ENCODE data around the gene AOC1. TPM values are rescaled to one million over a fixed set of nuclear protein-coding genes. Genes with fewer than 3 reads are reported as not detected.
"Not testable (repeated sequence)": the region's sequence is repeated elsewhere in the genome, so short reads cannot be mapped to it uniquely, and the experiment has no call there.

AOC1 gene
- polyA plus RNA-seq, 2 of the 4 experiments (the other 2 are of a cell fraction): not detected

DNA sequence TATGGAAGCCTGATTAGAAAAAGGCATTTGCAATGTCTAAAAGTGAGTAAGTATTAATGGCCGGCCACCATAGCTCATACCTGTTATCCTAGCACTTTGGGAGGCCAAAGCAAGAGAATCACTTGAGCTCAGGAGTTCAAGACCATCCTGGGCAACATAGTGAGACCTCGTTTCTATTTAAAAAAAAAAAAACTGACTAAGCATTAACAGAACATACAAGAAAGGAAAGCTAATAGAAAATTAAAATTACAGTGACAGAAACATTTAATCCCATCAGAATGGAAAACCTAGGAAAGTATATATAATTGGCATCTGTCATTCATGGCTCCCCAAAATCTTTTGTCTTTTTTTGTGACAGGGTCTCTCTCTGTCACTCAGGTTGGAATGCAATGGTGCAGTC lies 55.9 kb downstream of the AOC1 start:
- FAIRE-seq: no peak
- no peak overlapping the region for H3K4me2 ChIP-seq
- no peak for DNase-seq (ENCODE audit: low read depth in 1 of 2, low spot score in 1 of 2)
- H3K9me3 ChIP-seq: no peaks in the 10 kb centered on the region
- POLR2A ChIA-PET: no interaction called here
- H3K27ac ChIP-seq: no peak overlapping the region
- CTCF ChIA-PET: interaction anchor here (0.8 to 2.1 kb wide), 3 partner anchors 10 to 143 kb away, joined by 3 to 16 read pairs (median 3); no protein-coding TSS in a partner anchor
- no peaks in the 10 kb centered on the region for H3K4me1 ChIP-seq
- ATAC-seq: no peak
- 5% methylated on average over 2 of the region's 2 CpGs for WGBS (ENCODE audit: missing lambda C conversion rate)
- H3K4me3 ChIP-seq: no peak overlapping the region
- no peak for TF ChIP-seq RAD21 (conservative IDR thresholded peaks at IDR 0.05 in 1 of 2, IDR thresholded peaks at IDR 0.05 in 1 of 2)
- no peak for TF ChIP-seq FOSL2 (IDR thresholded peaks at IDR 0.05)
- TF ChIP-seq FOSL2 (CRISPR knock-in tag; IDR thresholded peaks at IDR 0.05): no peak
- TF ChIP-seq CHD2 (IDR thresholded peaks at IDR 0.05; ENCODE audit: low read length, partially characterized antibody): no peak
- TF ChIP-seq, protein P1, sequence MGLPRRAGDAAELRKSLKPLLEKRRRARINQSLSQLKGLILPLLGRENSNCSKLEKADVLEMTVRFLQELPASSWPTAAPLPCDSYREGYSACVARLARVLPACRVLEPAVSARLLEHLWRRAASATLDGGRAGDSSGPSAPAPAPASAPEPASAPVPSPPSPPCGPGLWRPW (IDR thresholded peaks at IDR 0.05): no peak
- no peak for TF ChIP-seq KDM1A (IDR thresholded peaks at IDR 0.05; ENCODE audit: low read depth)

DNA sequence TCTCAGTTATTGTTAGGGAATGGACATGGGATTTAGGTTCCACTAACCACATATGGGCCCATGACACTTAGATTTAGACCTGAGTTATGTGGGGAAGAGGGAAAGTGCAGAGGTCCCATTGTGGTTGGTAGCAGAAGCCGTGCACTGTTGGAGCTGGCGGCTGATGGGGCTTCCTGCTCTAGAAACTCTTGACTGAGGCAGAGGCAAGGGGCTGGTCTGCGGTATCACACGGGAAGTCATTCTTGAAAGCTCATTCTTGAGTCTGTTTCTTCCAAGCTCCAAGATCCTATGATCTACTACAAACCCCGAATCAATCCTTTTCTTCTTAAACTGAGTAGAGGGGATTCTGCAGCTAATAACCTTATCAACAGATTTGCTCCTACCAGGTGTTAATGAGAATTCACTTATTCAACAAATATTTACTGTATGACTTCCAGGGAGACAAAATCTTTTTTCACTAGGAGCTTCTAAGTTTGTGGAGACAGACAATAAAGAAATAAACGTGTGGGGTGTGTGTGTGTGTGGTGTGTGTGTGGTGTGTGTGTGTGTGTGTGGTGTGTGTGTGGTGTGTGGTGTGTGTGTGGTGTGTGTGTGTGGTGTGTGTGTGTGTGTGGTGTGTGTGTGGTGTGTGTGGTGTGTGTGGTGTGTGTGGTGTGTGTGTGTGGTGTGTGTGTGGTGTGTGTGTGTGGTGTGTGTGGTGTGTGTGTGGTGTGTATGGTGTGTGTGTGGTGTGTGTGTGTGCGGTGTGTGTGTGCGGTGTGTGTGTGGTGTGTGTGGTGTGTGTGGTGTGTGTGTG lies 57.1 kb downstream of the AOC1 start:
- H3K4me2 ChIP-seq: no peak overlapping the region
- POLR2A ChIA-PET: no interaction called here
- WGBS (ENCODE audit: missing lambda C conversion rate): 52% methylated on average over 8 of the region's 8 CpGs
- DNase-seq (ENCODE audit: low read depth in 1 of 2, low spot score in 1 of 2) (no peak), ATAC-seq (no peak), FAIRE-seq (no peak)
- CTCF ChIA-PET: interaction anchor here (0.8 to 2.1 kb wide), 4 partner anchors 11 to 76 kb away, joined by 3 to 16 read pairs (median 4); no protein-coding TSS in a partner anchor
- H3K4me1 ChIP-seq: no peaks in the 10 kb centered on the region
- TF ChIP-seq ZFP36 (IDR thresholded peaks at IDR 0.05; ENCODE audit: borderline replicate concordance, partially characterized antibody): no peak
- TF ChIP-seq RNF2 (IDR thresholded peaks at IDR 0.05; ENCODE audit: borderline replicate concordance, low read depth): no peak
- H3K4me3 ChIP-seq: no peak overlapping the region
- H3K27ac ChIP-seq: no peak overlapping the region
- no peaks in the 10 kb centered on the region for H3K9me3 ChIP-seq

DNA sequence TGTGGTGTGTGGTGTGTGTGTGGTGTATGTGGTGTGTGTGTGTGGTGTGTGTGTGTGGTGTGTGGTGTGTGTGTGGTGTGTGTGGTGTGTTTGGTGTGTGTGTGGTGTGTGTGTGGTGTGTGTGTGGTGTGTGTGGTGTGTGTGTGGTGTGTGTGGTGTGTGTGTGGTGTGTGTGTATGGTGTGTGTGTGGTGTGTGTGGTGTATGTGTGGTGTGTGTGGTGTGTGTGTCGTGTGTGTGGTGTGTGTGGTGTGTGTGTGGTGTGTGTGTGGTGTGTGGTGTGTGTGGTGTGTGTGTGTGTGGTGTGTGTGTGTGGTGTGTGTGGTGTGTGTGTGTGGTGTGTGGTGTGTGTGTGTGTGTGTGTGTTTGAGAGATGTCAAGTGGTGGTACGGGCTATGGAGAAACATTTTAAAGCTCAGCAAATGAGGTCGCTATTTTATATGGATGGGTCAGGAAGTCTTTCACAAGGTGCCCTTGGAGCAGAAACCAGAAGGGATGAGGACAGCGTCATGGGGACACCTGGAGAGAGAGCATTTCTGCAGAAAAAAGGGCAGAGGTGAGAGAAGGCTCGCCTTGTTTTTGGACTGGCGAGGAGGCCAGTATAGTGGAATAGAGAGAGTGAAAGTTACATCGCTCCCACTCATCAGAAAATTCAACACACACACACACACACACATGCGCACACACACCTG lies 58.1 kb downstream of the AOC1 start:
- DNase-seq (ENCODE audit: low read depth in 1 of 2, low spot score in 1 of 2); FAIRE-seq; POLR2A ChIA-PET; H3K9me3 ChIP-seq; H3K4me1 ChIP-seq; H3K4me3 ChIP-seq; H3K27ac ChIP-seq; H3K4me2 ChIP-seq: not testable (repeated sequence)
- WGBS (ENCODE audit: missing lambda C conversion rate): 44% methylated on average over 7 of the region's 8 CpGs
- peak in 1 of 2 experiments; percentile 31; a peak in 2 of 6 replicates for ATAC-seq
- CTCF ChIA-PET: interaction anchor here (1.0 to 6.8 kb wide), 4 partner anchors 8 to 108 kb away, joined by 3 to 54 read pairs (median 6); no protein-coding TSS in a partner anchor

DNA sequence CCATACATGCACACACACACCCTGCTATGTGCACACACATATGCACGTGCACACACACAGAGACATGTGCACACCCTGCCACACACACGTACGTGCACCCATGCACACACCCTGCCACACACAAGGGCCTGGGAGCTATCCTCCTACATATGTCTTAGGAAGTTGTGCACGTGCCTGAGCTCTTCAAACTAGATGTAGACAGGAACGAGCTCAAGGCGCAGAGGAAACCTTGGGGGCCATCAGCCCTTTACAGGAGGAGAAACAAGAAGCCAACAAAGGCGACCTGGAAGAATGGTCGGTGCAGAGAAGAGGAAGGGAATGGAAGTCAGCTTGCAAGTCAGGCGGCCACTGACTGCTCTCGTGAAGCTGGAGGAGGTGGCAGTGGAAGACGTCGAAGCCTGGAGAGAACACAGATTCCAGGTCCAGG lies 58.7 kb downstream of the AOC1 start:
- no peak for DNase-seq (ENCODE audit: low read depth in 1 of 2, low spot score in 1 of 2)
- no peak overlapping the region for H3K4me3 ChIP-seq
- ChIA-PET CTCF (interaction anchor here (1.0 to 6.8 kb wide), 4 partner anchors 9 to 107 kb away, joined by 3 to 54 read pairs (median 6); no protein-coding TSS in a partner anchor), POLR2A (no interaction called here)
- 43% methylated on average over 10 of the region's 12 CpGs for WGBS (ENCODE audit: missing lambda C conversion rate)
- no peaks in the 10 kb centered on the region for H3K9me3 ChIP-seq
- peak; percentile 45 to 61; a peak in 3 of 6 replicates for ATAC-seq
- H3K4me1 ChIP-seq: no peaks in the 10 kb centered on the region
- H3K27ac ChIP-seq: no peak overlapping the region
- no peak overlapping the region for H3K4me2 ChIP-seq
- no peak for FAIRE-seq
- TF ChIP-seq, protein P2, sequence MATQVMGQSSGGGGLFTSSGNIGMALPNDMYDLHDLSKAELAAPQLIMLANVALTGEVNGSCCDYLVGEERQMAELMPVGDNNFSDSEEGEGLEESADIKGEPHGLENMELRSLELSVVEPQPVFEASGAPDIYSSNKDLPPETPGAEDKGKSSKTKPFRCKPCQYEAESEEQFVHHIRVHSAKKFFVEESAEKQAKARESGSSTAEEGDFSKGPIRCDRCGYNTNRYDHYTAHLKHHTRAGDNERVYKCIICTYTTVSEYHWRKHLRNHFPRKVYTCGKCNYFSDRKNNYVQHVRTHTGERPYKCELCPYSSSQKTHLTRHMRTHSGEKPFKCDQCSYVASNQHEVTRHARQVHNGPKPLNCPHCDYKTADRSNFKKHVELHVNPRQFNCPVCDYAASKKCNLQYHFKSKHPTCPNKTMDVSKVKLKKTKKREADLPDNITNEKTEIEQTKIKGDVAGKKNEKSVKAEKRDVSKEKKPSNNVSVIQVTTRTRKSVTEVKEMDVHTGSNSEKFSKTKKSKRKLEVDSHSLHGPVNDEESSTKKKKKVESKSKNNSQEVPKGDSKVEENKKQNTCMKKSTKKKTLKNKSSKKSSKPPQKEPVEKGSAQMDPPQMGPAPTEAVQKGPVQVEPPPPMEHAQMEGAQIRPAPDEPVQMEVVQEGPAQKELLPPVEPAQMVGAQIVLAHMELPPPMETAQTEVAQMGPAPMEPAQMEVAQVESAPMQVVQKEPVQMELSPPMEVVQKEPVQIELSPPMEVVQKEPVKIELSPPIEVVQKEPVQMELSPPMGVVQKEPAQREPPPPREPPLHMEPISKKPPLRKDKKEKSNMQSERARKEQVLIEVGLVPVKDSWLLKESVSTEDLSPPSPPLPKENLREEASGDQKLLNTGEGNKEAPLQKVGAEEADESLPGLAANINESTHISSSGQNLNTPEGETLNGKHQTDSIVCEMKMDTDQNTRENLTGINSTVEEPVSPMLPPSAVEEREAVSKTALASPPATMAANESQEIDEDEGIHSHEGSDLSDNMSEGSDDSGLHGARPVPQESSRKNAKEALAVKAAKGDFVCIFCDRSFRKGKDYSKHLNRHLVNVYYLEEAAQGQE (IDR thresholded peaks at IDR 0.05): no peak
- TF ChIP-seq ZFP36 (IDR thresholded peaks at IDR 0.05; ENCODE audit: borderline replicate concordance, partially characterized antibody) (no peak), MAZ (IDR thresholded peaks at IDR 0.05; ENCODE audit: borderline replicate concordance, low read depth, low read length) (no peak), ZC3H11A (IDR thresholded peaks at IDR 0.05) (no peak), GATA3 (IDR thresholded peaks at IDR 0.05; ENCODE audit: borderline replicate concordance) (no peak), CHD4 (IDR thresholded peaks at IDR 0.05; ENCODE audit: borderline replicate concordance) (no peak), CEBPB (IDR thresholded peaks at IDR 0.05) (no peak)
- TF ChIP-seq, protein P3, sequence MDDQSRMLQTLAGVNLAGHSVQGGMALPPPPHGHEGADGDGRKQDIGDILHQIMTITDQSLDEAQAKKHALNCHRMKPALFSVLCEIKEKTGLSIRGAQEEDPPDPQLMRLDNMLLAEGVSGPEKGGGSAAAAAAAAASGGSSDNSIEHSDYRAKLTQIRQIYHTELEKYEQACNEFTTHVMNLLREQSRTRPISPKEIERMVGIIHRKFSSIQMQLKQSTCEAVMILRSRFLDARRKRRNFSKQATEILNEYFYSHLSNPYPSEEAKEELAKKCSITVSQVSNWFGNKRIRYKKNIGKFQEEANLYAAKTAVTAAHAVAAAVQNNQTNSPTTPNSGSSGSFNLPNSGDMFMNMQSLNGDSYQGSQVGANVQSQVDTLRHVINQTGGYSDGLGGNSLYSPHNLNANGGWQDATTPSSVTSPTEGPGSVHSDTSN (IDR thresholded peaks at IDR 0.05): no peak
- TF ChIP-seq, protein P4, sequence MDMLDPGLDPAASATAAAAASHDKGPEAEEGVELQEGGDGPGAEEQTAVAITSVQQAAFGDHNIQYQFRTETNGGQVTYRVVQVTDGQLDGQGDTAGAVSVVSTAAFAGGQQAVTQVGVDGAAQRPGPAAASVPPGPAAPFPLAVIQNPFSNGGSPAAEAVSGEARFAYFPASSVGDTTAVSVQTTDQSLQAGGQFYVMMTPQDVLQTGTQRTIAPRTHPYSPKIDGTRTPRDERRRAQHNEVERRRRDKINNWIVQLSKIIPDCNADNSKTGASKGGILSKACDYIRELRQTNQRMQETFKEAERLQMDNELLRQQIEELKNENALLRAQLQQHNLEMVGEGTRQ (IDR thresholded peaks at IDR 0.05): no peak
- TF ChIP-seq, protein P5, sequence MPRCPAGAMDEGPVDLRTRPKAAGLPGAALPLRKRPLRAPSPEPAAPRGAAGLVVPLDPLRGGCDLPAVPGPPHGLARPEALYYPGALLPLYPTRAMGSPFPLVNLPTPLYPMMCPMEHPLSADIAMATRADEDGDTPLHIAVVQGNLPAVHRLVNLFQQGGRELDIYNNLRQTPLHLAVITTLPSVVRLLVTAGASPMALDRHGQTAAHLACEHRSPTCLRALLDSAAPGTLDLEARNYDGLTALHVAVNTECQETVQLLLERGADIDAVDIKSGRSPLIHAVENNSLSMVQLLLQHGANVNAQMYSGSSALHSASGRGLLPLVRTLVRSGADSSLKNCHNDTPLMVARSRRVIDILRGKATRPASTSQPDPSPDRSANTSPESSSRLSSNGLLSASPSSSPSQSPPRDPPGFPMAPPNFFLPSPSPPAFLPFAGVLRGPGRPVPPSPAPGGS (IDR thresholded peaks at IDR 0.05): no peak
- TF ChIP-seq, protein P1 (IDR thresholded peaks at IDR 0.05): no peak
- TF ChIP-seq, protein P6, sequence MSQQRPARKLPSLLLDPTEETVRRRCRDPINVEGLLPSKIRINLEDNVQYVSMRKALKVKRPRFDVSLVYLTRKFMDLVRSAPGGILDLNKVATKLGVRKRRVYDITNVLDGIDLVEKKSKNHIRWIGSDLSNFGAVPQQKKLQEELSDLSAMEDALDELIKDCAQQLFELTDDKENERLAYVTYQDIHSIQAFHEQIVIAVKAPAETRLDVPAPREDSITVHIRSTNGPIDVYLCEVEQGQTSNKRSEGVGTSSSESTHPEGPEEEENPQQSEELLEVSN (IDR thresholded peaks at IDR 0.05; ENCODE audit: borderline replicate concordance, low read depth): no peak

Measured in A549 (cell line).